K562 (cell line): Measurements from ENCODE around the gene LMOD1. TPM values are rescaled to one million over a fixed set of nuclear protein-coding genes. Genes with fewer than 3 reads are reported as not detected.

Experiments used
- ATAC-seq: fragments of 200-7000 bp; cut with Tn5 transposase; 3 replicates; pipeline ENCODE4 v1.9.1; 2020; ENCODE audit warnings: moderate library complexity
- BruUV-seq: library from RNA; stranded (reverse); fragments of 400-500 nt; replicated peaks from 2 replicates; lab custom pipeline; 2021; lab: Mats Ljungman, UMichigan
- CTCF ChIA-PET: fragments of 300-600 bp; formaldehyde crosslinking; extraction: SDS; loops from one replicate; lab custom pipeline; 2021; ENCODE audit warnings: low intra/inter-chr PET ratio; lab: Yijun Ruan, JAX
- POLR2A ChIA-PET: fragments of 300-600, 350-650 bp; sonication (Branson Sonifier 250); formaldehyde crosslinking; extraction: SDS; loops from one replicate; lab custom pipeline; 2021; ENCODE audit warnings: antibody characterized with exemption, inconsistent platforms; lab: Yijun Ruan, JAX
- DNase-seq, 4 experiments: peaks; one replicate each; pipeline versions ENCODE4 v3.0.0 to v3.0.0-alpha.2; 2011 to 2018; ENCODE audit warnings: low spot score in 3 of 4, mixed read lengths in 3 of 4; ENCODE audit errors: extremely low read depth in 1 of 4
- FAIRE-seq: peaks from 2 replicates; lab custom pipeline; 2011; peaks lifted over from hg19 to GRCh38; lab: Jason Lieb, UNC
- H2AFZ ChIP-seq: 2 replicates; pipeline ENCODE4 v1.6.0; 2011; ENCODE audit warnings: low read depth, low read length, control low read depth, inconsistent platforms
- H3K27ac ChIP-seq: fragments of 200-600 bp; 3 replicates; pipeline ENCODE4 v1.8.0; 2011; ENCODE audit warnings: low read depth, mild to moderate bottlenecking, control low read depth, inconsistent platforms, low read length, moderate library complexity, mixed read lengths; ENCODE audit errors: extremely low read depth
- H3K27me3 ChIP-seq, 2 experiments: fragments of 300-600 bp in 1 of 2; 2 replicates in 1 of 2; 3 replicates in 1 of 2; pipeline versions ENCODE4 v1.6.0 to v1.8.0; 2011; ENCODE audit warnings: inconsistent platforms in 2 of 2, low read length in 2 of 2, mild to moderate bottlenecking in 1 of 2, mixed read lengths in 1 of 2, moderate library complexity in 1 of 2; ENCODE audit not compliant: control insufficient read depth in 2 of 2, insufficient read depth in 2 of 2
- H3K36me3 ChIP-seq: fragments of 300-600 bp; 3 replicates; pipeline ENCODE4 v1.8.0; 2011; ENCODE audit warnings: mild to moderate bottlenecking, low read length, inconsistent platforms; ENCODE audit not compliant: control insufficient read depth, insufficient read depth
- H3K4me1 ChIP-seq, 2 experiments: fragments of 200-600 bp in 1 of 2; replicated peaks in 1 of 2; 2 replicates in 1 of 2; 3 replicates in 1 of 2; pipeline versions ENCODE4 v1.5.1 to v1.8.0; 2011; ENCODE audit warnings: inconsistent platforms in 2 of 2, low read length in 2 of 2, mild to moderate bottlenecking in 1 of 2, mixed read lengths in 1 of 2, moderate library complexity in 1 of 2; ENCODE audit not compliant: control insufficient read depth in 2 of 2, insufficient read depth in 2 of 2
- H3K4me2 ChIP-seq: 2 replicates; pipeline ENCODE4 v1.6.1; 2011; ENCODE audit warnings: low read length, control low read depth, inconsistent platforms, mixed read lengths; ENCODE audit not compliant: insufficient read depth
- H3K4me3 ChIP-seq: fragments of 200-600 bp; sonication (generic), shearing (Covaris generic); 2 replicates; pipeline ENCODE4 v1.5.1; 2016; ENCODE audit warnings: control low read depth, inconsistent platforms
- H3K79me2 ChIP-seq: fragments of 200-600 bp; 3 replicates; pipeline ENCODE4 v1.8.0; 2011; ENCODE audit warnings: low read length, inconsistent platforms; ENCODE audit not compliant: control insufficient read depth, insufficient read depth
- H3K9ac ChIP-seq, 2 experiments: 2 replicates each; pipeline versions ENCODE4 v1.6.0 to v1.6.1; 2011; ENCODE audit warnings: low read depth in 2 of 2, low read length in 2 of 2, control low read depth in 1 of 2, inconsistent platforms in 1 of 2, mild to moderate bottlenecking in 1 of 2, mixed read lengths in 1 of 2; ENCODE audit not compliant: insufficient read depth in 1 of 2
- H3K9me1 ChIP-seq: one replicate; pipeline ENCODE4 v1.6.0; 2011; ENCODE audit warnings: inconsistent platforms, mild to moderate bottlenecking, low read length, moderate library complexity; ENCODE audit not compliant: control insufficient read depth, insufficient read depth
- H3K9me3 ChIP-seq: replicated peaks from 2 replicates; pipeline ENCODE4 v1.5.1; 2011; ENCODE audit warnings: low read depth, low read length, inconsistent platforms; ENCODE audit not compliant: control insufficient read depth, insufficient read depth
- H4K20me1 ChIP-seq: replicated peaks from 2 replicates; pipeline ENCODE4 v1.6.1; 2011; ENCODE audit warnings: low read length, inconsistent platforms, mixed read lengths; ENCODE audit not compliant: control insufficient read depth, insufficient read depth
- BRF1 ChIP-seq: IDR thresholded peaks from 3 replicates; pipeline ENCODE4 v1.6.1; 2011; ENCODE audit warnings: borderline replicate concordance, mild to moderate bottlenecking; ENCODE audit not compliant: insufficient read length; ENCODE audit errors: extremely low read depth
- EZH2 ChIP-seq: IDR thresholded peaks from 2 replicates; pipeline ENCODE4 v1.6.1; 2012; ENCODE audit warnings: low read depth, mild to moderate bottlenecking, inconsistent platforms, low read length, borderline replicate concordance
- MAZ ChIP-seq, 2 experiments: fragments of 450-650 bp in 1 of 2; sonication (generic) in 1 of 2; formaldehyde crosslinking; IDR thresholded peaks in 1 of 2; conservative IDR thresholded peaks in 1 of 2; 2 replicates each; pipeline versions ENCODE4 v1.4.0 to v1.5.0; 2020; ENCODE audit warnings: mild to moderate bottlenecking in 1 of 2, missing genetic modification reagents in 1 of 2
- MED1 ChIP-seq: sonication (generic); formaldehyde crosslinking; IDR thresholded peaks from 2 replicates; pipeline ENCODE4 v1.8.1; 2023; ENCODE audit warnings: missing genetic modification reagents, borderline replicate concordance
- PHB2 ChIP-seq: fragments of 450-650 bp; IDR thresholded peaks from 2 replicates; pipeline ENCODE4 v1.6.1; 2017; ENCODE audit warnings: low read depth
- POLR2A ChIP-seq: fragments of 450-650 bp; conservative IDR thresholded peaks from 2 replicates; pipeline ENCODE4 v1.6.1; 2016
- POLR3A ChIP-seq: IDR thresholded peaks from 2 replicates; pipeline ENCODE4 v1.6.1; 2011; ENCODE audit warnings: borderline replicate concordance, mild to moderate bottlenecking, moderate library complexity; ENCODE audit not compliant: insufficient read length, insufficient read depth; ENCODE audit errors: extremely low read depth
- PRPF4 ChIP-seq: fragments of 200-400 bp; formaldehyde crosslinking; IDR thresholded peaks from one replicate; pipeline ENCODE4 v1.6.1; 2017; ENCODE audit warnings: low read length, low read depth, mild to moderate bottlenecking; ENCODE audit not compliant: insufficient read depth, poor library complexity, severe bottlenecking
- RB1 ChIP-seq: fragments of 450-650 bp; IDR thresholded peaks from 2 replicates; pipeline ENCODE4 v1.6.1; 2017; ENCODE audit warnings: low read depth, mild to moderate bottlenecking
- TBP ChIP-seq: optimal IDR thresholded peaks from 2 replicates; pipeline ENCODE3; 2011; ENCODE audit warnings: low read depth, low read length, improper control_type of control experiment
- ZBED1 ChIP-seq: IDR thresholded peaks from 2 replicates; pipeline ENCODE4 v1.6.1; 2014
- ZNF324 ChIP-seq: fragments of 250-450 bp; sonication (Bioruptor Pico); IDR thresholded peaks from 2 replicates; pipeline ENCODE4 v1.4.0; 2020; ENCODE audit warnings: mild to moderate bottlenecking
- ZNF444 ChIP-seq: fragments of 250-450 bp; sonication (Bioruptor Pico); IDR thresholded peaks from 2 replicates; pipeline ENCODE4 v1.4.0; 2020; ENCODE audit warnings: mild to moderate bottlenecking, moderate library complexity
- ZNF76 ChIP-seq: fragments of 250-450 bp; sonication (Bioruptor Pico); IDR thresholded peaks from 2 replicates; pipeline ENCODE4 v1.4.0; 2020; ENCODE audit warnings: mild to moderate bottlenecking, moderate library complexity, borderline replicate concordance
- WGBS: fragments of 100-300 bp; shearing (Covaris generic); methylation state at CpG from one replicate; pipeline ENCODE4 v1.1.6; 2016; ENCODE audit warnings: low coverage, mixed read lengths; ENCODE audit not compliant: insufficient coverage; ENCODE audit errors: missing lambda C conversion rate; 5-methylcytosine and 5-hydroxymethylcytosine counted together
- in situ Hi-C: fragments of 300-500 bp; cut with MboI; formaldehyde crosslinking; loops from 4 replicates; pipeline ENCODE4 v1.15.0; 2018; ENCODE audit warnings: inconsistent platforms, mixed read lengths
- intact Hi-C: fragments of 100-400 bp; cut with micrococcal nuclease; formaldehyde crosslinking; loops from 2 replicates; pipeline ENCODE4 v1.14.2; 2022
- polyA plus RNA-seq, 8 experiments: library from polyadenylated mRNA; depleted of rRNA in 4 of 8; stranded (reverse) in 5 of 8; unstranded in 3 of 8; fragments of >200 nt; fragmentation: Nextera tagmentation in 2 of 8; fragmentation: Illumina TruSeq in 1 of 8; extraction: Ambion mirVana in 2 of 8; extraction: Trizol in 1 of 8; gene quantifications; 2 replicates each; pipeline versions ENCODE4 v1.2.1 to v1.2.3, GENCODE V29; 2011 to 2014; ENCODE audit warnings: inconsistent platforms in 1 of 8, missing spikeins in 1 of 8
- total RNA-seq, 7 experiments: library from RNA; depleted of rRNA in 6 of 7; stranded (reverse); fragments of >200 nt in 6 of 7; fragmentation: Illumina TruSeq in 2 of 7; extraction: Trizol in 2 of 7; gene quantifications; 2 replicates each; pipeline versions ENCODE4 v1.2.1 to v1.2.3, GENCODE V29; 2011 to 2021; ENCODE audit warnings: low replicate concordance in 1 of 7
- TF ChIP-seq, protein P1 (sequence below): fragments of 450-650 bp; IDR thresholded peaks from 2 replicates; pipeline ENCODE4 v1.7.0; 2016; ENCODE audit warnings: borderline replicate concordance
- TF ChIP-seq, protein P2 (sequence below), 2 experiments: IDR thresholded peaks; 2 replicates each; pipeline ENCODE4 v1.6.1; 2011; ENCODE audit warnings: borderline replicate concordance in 1 of 2, control low read depth in 1 of 2, low read depth in 1 of 2, low read length in 1 of 2, mild to moderate bottlenecking in 1 of 2, mixed read lengths in 1 of 2, moderate library complexity in 1 of 2; ENCODE audit not compliant: insufficient read depth in 1 of 2, insufficient read length in 1 of 2, poor library complexity in 1 of 2, severe bottlenecking in 1 of 2; ENCODE audit errors: extremely low read depth in 1 of 2

LMOD1 gene
- total and polyA plus RNA-seq, 9 of the 15 experiments (the other 6 are each of a cell fraction or from before 2014, with no cell fraction given): 0.03 to 0.54 (median 0.38) TPM; not detected in 1

DNA sequence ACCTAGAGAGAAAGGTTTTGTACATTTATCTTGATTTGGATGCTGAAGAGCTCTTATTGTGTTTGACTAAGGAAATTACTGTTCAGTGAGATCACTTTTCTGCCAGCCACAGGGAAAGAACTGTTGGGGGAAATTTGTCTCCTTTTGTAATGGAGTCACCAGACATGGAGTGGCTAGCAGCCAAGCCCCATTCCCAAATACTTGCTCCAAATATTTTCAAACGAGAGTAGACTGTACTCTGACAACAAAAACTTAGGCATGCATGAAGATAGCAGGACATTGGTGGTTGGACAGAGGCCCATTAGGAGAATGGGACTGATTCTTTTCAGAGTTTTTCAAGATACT, 96.3 kb downstream of the LMOD1 start:
- ChIA-PET CTCF (no interaction called here), POLR2A (interaction anchor here (0.6 to 1.8 kb wide), 6 partner anchors 10 to 58 kb away, joined by 3 to 6 read pairs (median 3); no protein-coding TSS in a partner anchor)
- no peak overlapping the region for H3K4me3 ChIP-seq
- 64% methylated on average over 1 of the region's 1 CpG for WGBS
- H3K79me2 ChIP-seq: peaks cover 32% of the 10 kb centered on the region
- TF ChIP-seq, protein P1, sequence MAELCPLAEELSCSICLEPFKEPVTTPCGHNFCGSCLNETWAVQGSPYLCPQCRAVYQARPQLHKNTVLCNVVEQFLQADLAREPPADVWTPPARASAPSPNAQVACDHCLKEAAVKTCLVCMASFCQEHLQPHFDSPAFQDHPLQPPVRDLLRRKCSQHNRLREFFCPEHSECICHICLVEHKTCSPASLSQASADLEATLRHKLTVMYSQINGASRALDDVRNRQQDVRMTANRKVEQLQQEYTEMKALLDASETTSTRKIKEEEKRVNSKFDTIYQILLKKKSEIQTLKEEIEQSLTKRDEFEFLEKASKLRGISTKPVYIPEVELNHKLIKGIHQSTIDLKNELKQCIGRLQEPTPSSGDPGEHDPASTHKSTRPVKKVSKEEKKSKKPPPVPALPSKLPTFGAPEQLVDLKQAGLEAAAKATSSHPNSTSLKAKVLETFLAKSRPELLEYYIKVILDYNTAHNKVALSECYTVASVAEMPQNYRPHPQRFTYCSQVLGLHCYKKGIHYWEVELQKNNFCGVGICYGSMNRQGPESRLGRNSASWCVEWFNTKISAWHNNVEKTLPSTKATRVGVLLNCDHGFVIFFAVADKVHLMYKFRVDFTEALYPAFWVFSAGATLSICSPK: no peak
- TF ChIP-seq PHB2 (no peak), ZNF76 (CRISPR knock-in tag) (no peak), POLR2A (no peak), BRF1 (no peak), RB1 (no peak), EZH2 (no peak), ZBED1 (no peak), MAZ (CRISPR knock-in tag; conservative IDR thresholded peaks at IDR 0.05 in 1 of 2, IDR thresholded peaks at IDR 0.05 in 1 of 2) (no peak), POLR3A (no peak), ZNF324 (CRISPR knock-in tag) (no peak), MED1 (no peak), ZNF444 (CRISPR knock-in tag) (no peak), TBP (no peak), PRPF4 (no peak)
- TF ChIP-seq, protein P2, sequence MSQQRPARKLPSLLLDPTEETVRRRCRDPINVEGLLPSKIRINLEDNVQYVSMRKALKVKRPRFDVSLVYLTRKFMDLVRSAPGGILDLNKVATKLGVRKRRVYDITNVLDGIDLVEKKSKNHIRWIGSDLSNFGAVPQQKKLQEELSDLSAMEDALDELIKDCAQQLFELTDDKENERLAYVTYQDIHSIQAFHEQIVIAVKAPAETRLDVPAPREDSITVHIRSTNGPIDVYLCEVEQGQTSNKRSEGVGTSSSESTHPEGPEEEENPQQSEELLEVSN (IDR thresholded peaks at IDR 0.05; ENCODE audit: borderline replicate concordance in 1 of 2, extremely low read depth in 1 of 2, insufficient read depth in 1 of 2, insufficient read length in 1 of 2, low read depth in 1 of 2, low read length in 1 of 2, poor library complexity in 1 of 2, severe bottlenecking in 1 of 2): no peak
- no peaks in the 10 kb centered on the region for H3K9me1 ChIP-seq
- ATAC-seq (no peak), FAIRE-seq (no peak), DNase-seq (no peak)
- no peak overlapping the region for H3K4me2 ChIP-seq
- in situ Hi-C loops: no loop called here
- H3K4me1 ChIP-seq: no peaks in the 10 kb centered on the region
- intact Hi-C loops: no loop called here
- no peaks in the 10 kb centered on the region; the same call in 1 of the 2 replicates for H4K20me1 ChIP-seq
- H3K36me3 ChIP-seq: peaks cover 84% of the 10 kb centered on the region
- no peaks in the 10 kb centered on the region for H3K27me3 ChIP-seq
- no peak overlapping the region for H3K9ac ChIP-seq
- no peaks in the 10 kb centered on the region for H3K9me3 ChIP-seq
- no peak overlapping the region for H3K27ac ChIP-seq
- H2AFZ ChIP-seq: no peak overlapping the region
- no TSS peak for BruUV-seq
